SK-N-SH (cell line): ENCODE data around the gene MIA. TPM values are rescaled to one million over a fixed set of nuclear protein-coding genes. Genes with fewer than 3 reads are reported as not detected.

Experiments
- CTCF ChIA-PET: fragments of 300-600, 350-600 bp; formaldehyde crosslinking; extraction: SDS; loops from one replicate; lab custom pipeline; 2021; lab: Yijun Ruan, JAX
- POLR2A ChIA-PET: fragments of 350-600 bp; sonication (Branson Sonifier 250); formaldehyde crosslinking; extraction: SDS; loops from one replicate; lab custom pipeline; 2020; ENCODE audit warnings: antibody characterized with exemption, inconsistent platforms; lab: Yijun Ruan, JAX
- DNase-seq: peaks from one replicate; pipeline ENCODE4 v3.0.0; 2012
- H2AFZ ChIP-seq: fragments of 200-600 bp; sonication (generic); 2 replicates; pipeline ENCODE4 v1.8.1; 2016; ENCODE audit warnings: antibody characterized with exemption, mild to moderate bottlenecking, low read depth
- H3F3A ChIP-seq: fragments of 200-600 bp; sonication (generic); replicated peaks from 2 replicates; pipeline ENCODE3; 2016; ENCODE audit warnings: antibody characterized with exemption, mild to moderate bottlenecking; ENCODE audit not compliant: insufficient read depth
- H3K27ac ChIP-seq, 2 experiments: fragments of 200-500 bp in 1 of 2; fragments of 200-600 bp in 1 of 2; sonication (Bioruptor generic) in 1 of 2; sonication (generic), shearing (Covaris generic) in 1 of 2; 2 replicates each; pipeline versions ENCODE4 v1.5.1 to v1.6.1; 2014 to 2016; ENCODE audit warnings: low read depth in 2 of 2, inconsistent platforms in 1 of 2, low read length in 1 of 2, mild to moderate bottlenecking in 1 of 2, mixed read lengths in 1 of 2
- H3K27me3 ChIP-seq: fragments of 200-600 bp; sonication (generic), shearing (Covaris generic); 2 replicates; pipeline ENCODE4 v1.6.1; 2016; ENCODE audit warnings: mixed run types; ENCODE audit not compliant: insufficient read depth
- H3K36me3 ChIP-seq, 2 experiments: fragments of 200-500 bp in 1 of 2; fragments of 200-600 bp in 1 of 2; sonication (Bioruptor generic) in 1 of 2; sonication (generic) in 1 of 2; replicated peaks in 1 of 2; 2 replicates each; pipeline versions ENCODE3 to v1.5.1; 2014 to 2016; ENCODE audit warnings: low read length in 1 of 2, mild to moderate bottlenecking in 1 of 2; ENCODE audit not compliant: insufficient read depth in 2 of 2, control insufficient read depth in 1 of 2
- H3K4me1 ChIP-seq, 2 experiments: fragments of 200-500 bp in 1 of 2; fragments of 200-600 bp in 1 of 2; sonication (Bioruptor generic) in 1 of 2; sonication (generic), shearing (Covaris generic) in 1 of 2; 2 replicates each; pipeline versions ENCODE4 v1.5.1 to v1.6.1; 2014 to 2016; ENCODE audit warnings: low read depth in 1 of 2, low read length in 1 of 2, mixed run types in 1 of 2; ENCODE audit not compliant: insufficient read depth in 2 of 2, control insufficient read depth in 1 of 2
- H3K4me2 ChIP-seq: fragments of 200-600 bp; sonication (generic), shearing (Covaris generic); 2 replicates; pipeline ENCODE4 v1.6.1; 2017; ENCODE audit warnings: mixed run types
- H3K4me3 ChIP-seq, 2 experiments: fragments of 200-500 bp in 1 of 2; fragments of 200-600 bp in 1 of 2; sonication (Bioruptor generic) in 1 of 2; sonication (generic), shearing (Covaris generic) in 1 of 2; 2 replicates each; pipeline versions ENCODE4 v1.5.1 to v1.8.1; 2014 to 2016; ENCODE audit warnings: low read depth in 2 of 2, inconsistent platforms in 1 of 2, low read length in 1 of 2, mild to moderate bottlenecking in 1 of 2, mixed read lengths in 1 of 2, moderate library complexity in 1 of 2
- H3K79me2 ChIP-seq: fragments of 200-600 bp; sonication (generic); 2 replicates; pipeline ENCODE4 v1.8.1; 2017; ENCODE audit warnings: mild to moderate bottlenecking; ENCODE audit not compliant: insufficient read depth
- H3K9ac ChIP-seq: fragments of 200-600 bp; sonication (generic); 2 replicates; pipeline ENCODE4 v1.6.1; 2017; ENCODE audit warnings: mixed run types
- H3K9me2 ChIP-seq: fragments of 200-600 bp; sonication (generic); 2 replicates; pipeline ENCODE4 v1.6.1; 2017; ENCODE audit warnings: mixed run types
- H3K9me3 ChIP-seq: fragments of 200-600 bp; sonication (generic); 2 replicates; pipeline ENCODE4 v1.6.1; 2017; ENCODE audit warnings: mixed run types, mild to moderate bottlenecking, moderate library complexity
- H4K20me1 ChIP-seq: fragments of 200-600 bp; sonication (generic); 2 replicates; pipeline ENCODE4 v1.6.1; 2017; ENCODE audit warnings: mild to moderate bottlenecking, mixed run types; ENCODE audit not compliant: insufficient read depth
- ELF1 ChIP-seq: IDR thresholded peaks from 2 replicates; pipeline ENCODE4 v1.4.0; 2012
- EZH2phosphoT487 ChIP-seq: fragments of 200-600 bp; sonication (generic); IDR thresholded peaks from 2 replicates; pipeline ENCODE4 v1.6.1; 2017; ENCODE audit warnings: low read depth, mixed run types, mild to moderate bottlenecking, antibody characterized with exemption, moderate library complexity, borderline replicate concordance
- FOXJ3 ChIP-seq: sonication (generic); formaldehyde crosslinking; IDR thresholded peaks from 2 replicates; pipeline ENCODE4 v1.5.1; 2020; ENCODE audit warnings: mild to moderate bottlenecking, missing genetic modification reagents
- MEF2A ChIP-seq: IDR thresholded peaks from 2 replicates; pipeline ENCODE4 v1.4.0; 2012; ENCODE audit warnings: low read depth, borderline replicate concordance
- MXI1 ChIP-seq: IDR thresholded peaks from 2 replicates; pipeline ENCODE4 v1.6.1; 2012; ENCODE audit warnings: mild to moderate bottlenecking, low read depth, low read length, improper control_type of control experiment
- NFIC ChIP-seq: IDR thresholded peaks from 2 replicates; pipeline ENCODE4 v1.4.0; 2012; ENCODE audit warnings: borderline replicate concordance
- PBX3 ChIP-seq: IDR thresholded peaks from 2 replicates; pipeline ENCODE4; 2012
- POLR2AphosphoS5 ChIP-seq: IDR thresholded peaks from 2 replicates; pipeline ENCODE4 v1.6.1; 2012; ENCODE audit warnings: low read depth, low read length
- RAD21 ChIP-seq: IDR thresholded peaks from 2 replicates; pipeline ENCODE4 v1.6.1; 2012; ENCODE audit warnings: mild to moderate bottlenecking, low read length
- SIN3A ChIP-seq: IDR thresholded peaks from 2 replicates; pipeline ENCODE4 v1.6.1; 2012; ENCODE audit warnings: low read depth, mild to moderate bottlenecking, low read length, moderate library complexity, borderline replicate concordance
- SMC3 ChIP-seq: IDR thresholded peaks from 2 replicates; pipeline ENCODE4 v1.6.1; 2012; ENCODE audit warnings: low read depth, low read length, improper control_type of control experiment
- TAF1 ChIP-seq: IDR thresholded peaks from 2 replicates; pipeline ENCODE4 v1.6.1; 2012; ENCODE audit warnings: low read depth, mild to moderate bottlenecking, low read length, moderate library complexity, borderline replicate concordance
- YY1 ChIP-seq: IDR thresholded peaks from 2 replicates; pipeline ENCODE4 v1.4.0; 2012; ENCODE audit warnings: low read depth, mild to moderate bottlenecking
- WGBS: methylation state at CpG from one replicate; pipeline ENCODE4 v1.1.6; 2017; ENCODE audit warnings: low lambda C conversion rate; 5-methylcytosine and 5-hydroxymethylcytosine counted together
- polyA plus RNA-seq, 3 experiments: library from polyadenylated mRNA; depleted of rRNA; stranded (reverse); fragments of >200 nt; gene quantifications; 2 replicates each; pipeline ENCODE4 v1.2.3, GENCODE V29; 2012
- TF ChIP-seq, protein P1 (sequence below): fragments of 200-600 bp; sonication (generic); IDR thresholded peaks from 2 replicates; pipeline ENCODE4 v1.6.1; 2017; ENCODE audit warnings: antibody characterized with exemption, mild to moderate bottlenecking, moderate library complexity
- TF ChIP-seq, protein P2 (sequence below): fragments of 150-350 bp; IDR thresholded peaks from 2 replicates; pipeline ENCODE4 v1.6.1; 2016; ENCODE audit warnings: mild to moderate bottlenecking, low read depth, low read length

Gene MIA
- polyA plus RNA-seq, 1 of the 3 experiments (the other 2 are of a cell fraction): not detected

- 100% methylated on average over 1 of the region's 1 CpG for WGBS
- Histone ChIP-seq H3K27ac (no peak overlapping the region), H2AFZ (no peak overlapping the region), H3K36me3 (peaks cover 0 to 3% of the 10 kb centered on the region in 2 experiments), H3K4me2 (no peak overlapping the region), H3K4me1 (no peaks in the 10 kb centered on the region), H3K79me2 (0 out of 2 replicates have a peak, but pooled peaks cover under 1% of the 10 kb centered on the region), H3K4me3 (no peak overlapping the region), H3K27me3 (no peaks in the 10 kb centered on the region), H3F3A (no peaks in the 10 kb centered on the region), H3K9me2 (no peaks in the 10 kb centered on the region), H3K9me3 (no peaks in the 10 kb centered on the region), H4K20me1 (no peaks in the 10 kb centered on the region), H3K9ac (no peak overlapping the region)
- TF ChIP-seq YY1 (no peak), PBX3 (no peak), NFIC (no peak), SIN3A (no peak), RAD21 (no peak), ELF1 (no peak), MEF2A (no peak), POLR2AphosphoS5 (no peak), MXI1 (no peak), TAF1 (no peak), SMC3 (no peak), EZH2phosphoT487 (no peak), FOXJ3 (no peak)
- TF ChIP-seq, protein P1, sequence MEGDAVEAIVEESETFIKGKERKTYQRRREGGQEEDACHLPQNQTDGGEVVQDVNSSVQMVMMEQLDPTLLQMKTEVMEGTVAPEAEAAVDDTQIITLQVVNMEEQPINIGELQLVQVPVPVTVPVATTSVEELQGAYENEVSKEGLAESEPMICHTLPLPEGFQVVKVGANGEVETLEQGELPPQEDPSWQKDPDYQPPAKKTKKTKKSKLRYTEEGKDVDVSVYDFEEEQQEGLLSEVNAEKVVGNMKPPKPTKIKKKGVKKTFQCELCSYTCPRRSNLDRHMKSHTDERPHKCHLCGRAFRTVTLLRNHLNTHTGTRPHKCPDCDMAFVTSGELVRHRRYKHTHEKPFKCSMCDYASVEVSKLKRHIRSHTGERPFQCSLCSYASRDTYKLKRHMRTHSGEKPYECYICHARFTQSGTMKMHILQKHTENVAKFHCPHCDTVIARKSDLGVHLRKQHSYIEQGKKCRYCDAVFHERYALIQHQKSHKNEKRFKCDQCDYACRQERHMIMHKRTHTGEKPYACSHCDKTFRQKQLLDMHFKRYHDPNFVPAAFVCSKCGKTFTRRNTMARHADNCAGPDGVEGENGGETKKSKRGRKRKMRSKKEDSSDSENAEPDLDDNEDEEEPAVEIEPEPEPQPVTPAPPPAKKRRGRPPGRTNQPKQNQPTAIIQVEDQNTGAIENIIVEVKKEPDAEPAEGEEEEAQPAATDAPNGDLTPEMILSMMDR: no peak
- TF ChIP-seq, protein P2, sequence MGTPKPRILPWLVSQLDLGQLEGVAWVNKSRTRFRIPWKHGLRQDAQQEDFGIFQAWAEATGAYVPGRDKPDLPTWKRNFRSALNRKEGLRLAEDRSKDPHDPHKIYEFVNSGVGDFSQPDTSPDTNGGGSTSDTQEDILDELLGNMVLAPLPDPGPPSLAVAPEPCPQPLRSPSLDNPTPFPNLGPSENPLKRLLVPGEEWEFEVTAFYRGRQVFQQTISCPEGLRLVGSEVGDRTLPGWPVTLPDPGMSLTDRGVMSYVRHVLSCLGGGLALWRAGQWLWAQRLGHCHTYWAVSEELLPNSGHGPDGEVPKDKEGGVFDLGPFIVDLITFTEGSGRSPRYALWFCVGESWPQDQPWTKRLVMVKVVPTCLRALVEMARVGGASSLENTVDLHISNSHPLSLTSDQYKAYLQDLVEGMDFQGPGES: no peak
- POLR2A ChIA-PET: interaction anchor here (1.9 kb wide), 1 partner anchor 7 kb away, joined by 14 read pairs; the partner anchor contains the start of gene RAB4B
- CTCF ChIA-PET: interaction anchor here (1.0 kb wide), 1 partner anchor 13 kb away, joined by 3 read pairs; no protein-coding TSS in a partner anchor
- no peak for DNase-seq
Observed at GRCh38 chr19:40785526-40785925, 10.2 kb downstream of the MIA start.
